ENCODE data around the gene SP110.

GRCh38 chr2:230227216-230227615, 7.4 kb upstream of the SP110 start:
- TF ChIP-seq HNRNPK (IDR thresholded peaks at IDR 0.05; ENCODE audit: low read depth, low read length, poor library complexity, severe bottlenecking) (no peak), ZBTB33 (CRISPR knock-in tag; IDR thresholded peaks at IDR 0.05) (no peak), USF2 (CRISPR knock-in tag; IDR thresholded peaks at IDR 0.05) (no peak), ZNF274 (IDR thresholded peaks at IDR 0.05; ENCODE audit: borderline replicate concordance, low read depth, low read length) (no peak), ZBTB11 (CRISPR knock-in tag; IDR thresholded peaks at IDR 0.05) (no peak), CTCF (IDR thresholded peaks at IDR 0.05 in 2 of 3, conservative IDR thresholded peaks at IDR 0.05 in 1 of 3; ENCODE audit: insufficient read depth in 2 of 3, low read depth in 1 of 3, low read length in 3 of 3) (no peak), RNF2 (IDR thresholded peaks at IDR 0.05) (no peak)

Data from K562 (cell line).